MM.1S (cell line): ENCODE results near the gene CWC15.

Experiments
- CTCF ChIP-seq: fragments of 300-600 bp; sonication (generic); IDR thresholded peaks from 2 replicates; pipeline ENCODE4 v1.5.1; 2016; ENCODE audit warnings: antibody characterized with exemption, low read length, mixed read lengths
- EZH2phosphoT487 ChIP-seq: fragments of 300-600 bp; sonication (generic); IDR thresholded peaks from 2 replicates; pipeline ENCODE4 v1.6.1; 2018; ENCODE audit warnings: antibody characterized with exemption, low read length

- no peak for TF ChIP-seq CTCF
- no peak for TF ChIP-seq EZH2phosphoT487
Observed at GRCh38 chr11:95005642-95006041, 32.3 kb upstream of the CWC15 start.
